Transverse colon (tissue), 4 donors: Measurements from ENCODE around the gene ZNF326.

Experiments
- EP300 ChIP-seq: sonication (generic); formaldehyde crosslinking; IDR thresholded peaks from one replicate; pipeline ENCODE4 v1.6.1; 2017; ENCODE audit warnings: antibody characterized with exemption, low read depth
- POLR2A ChIP-seq: fragments of 450-650 bp; IDR thresholded peaks from one replicate; pipeline ENCODE4 v1.6.1; 2016; ENCODE audit warnings: antibody characterized with exemption, mild to moderate bottlenecking, moderate library complexity
- POLR2AphosphoS5 ChIP-seq, 3 donors: sonication (generic); formaldehyde crosslinking; IDR thresholded peaks; one replicate each; pipeline ENCODE4 v1.6.1; 2016; ENCODE audit warnings: antibody characterized with exemption in 3 of 3
- TF ChIP-seq, protein P1 (sequence below), 5 experiments: fragments of 200-600 bp in 3 of 5; fragments of 450-650 bp in 2 of 5; sonication (generic) in 3 of 5; IDR thresholded peaks; 1 replicate in 2 of 5; 2 replicates in 3 of 5; pipeline ENCODE4 v1.5.1; 2016 to 2017; ENCODE audit warnings: antibody characterized with exemption in 5 of 5, inconsistent platforms in 3 of 5, mild to moderate bottlenecking in 2 of 5, moderate library complexity in 1 of 5

- TF ChIP-seq POLR2A = no peak
- no peak for TF ChIP-seq POLR2AphosphoS5 (IDR thresholded peaks at IDR 0.05)
- TF ChIP-seq, protein P1, sequence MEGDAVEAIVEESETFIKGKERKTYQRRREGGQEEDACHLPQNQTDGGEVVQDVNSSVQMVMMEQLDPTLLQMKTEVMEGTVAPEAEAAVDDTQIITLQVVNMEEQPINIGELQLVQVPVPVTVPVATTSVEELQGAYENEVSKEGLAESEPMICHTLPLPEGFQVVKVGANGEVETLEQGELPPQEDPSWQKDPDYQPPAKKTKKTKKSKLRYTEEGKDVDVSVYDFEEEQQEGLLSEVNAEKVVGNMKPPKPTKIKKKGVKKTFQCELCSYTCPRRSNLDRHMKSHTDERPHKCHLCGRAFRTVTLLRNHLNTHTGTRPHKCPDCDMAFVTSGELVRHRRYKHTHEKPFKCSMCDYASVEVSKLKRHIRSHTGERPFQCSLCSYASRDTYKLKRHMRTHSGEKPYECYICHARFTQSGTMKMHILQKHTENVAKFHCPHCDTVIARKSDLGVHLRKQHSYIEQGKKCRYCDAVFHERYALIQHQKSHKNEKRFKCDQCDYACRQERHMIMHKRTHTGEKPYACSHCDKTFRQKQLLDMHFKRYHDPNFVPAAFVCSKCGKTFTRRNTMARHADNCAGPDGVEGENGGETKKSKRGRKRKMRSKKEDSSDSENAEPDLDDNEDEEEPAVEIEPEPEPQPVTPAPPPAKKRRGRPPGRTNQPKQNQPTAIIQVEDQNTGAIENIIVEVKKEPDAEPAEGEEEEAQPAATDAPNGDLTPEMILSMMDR (IDR thresholded peaks at IDR 0.05) = no peak
- no peak for TF ChIP-seq EP300
Observed at GRCh38 chr1:89958851-89959654, 35.9 kb upstream of the ZNF326 start.
